ENCODE results near the gene DEPP1.
A peak's percentile ranks its signal among the peaks of the same experiment; 100 is the strongest.

The DEPP1 gene

DNA sequence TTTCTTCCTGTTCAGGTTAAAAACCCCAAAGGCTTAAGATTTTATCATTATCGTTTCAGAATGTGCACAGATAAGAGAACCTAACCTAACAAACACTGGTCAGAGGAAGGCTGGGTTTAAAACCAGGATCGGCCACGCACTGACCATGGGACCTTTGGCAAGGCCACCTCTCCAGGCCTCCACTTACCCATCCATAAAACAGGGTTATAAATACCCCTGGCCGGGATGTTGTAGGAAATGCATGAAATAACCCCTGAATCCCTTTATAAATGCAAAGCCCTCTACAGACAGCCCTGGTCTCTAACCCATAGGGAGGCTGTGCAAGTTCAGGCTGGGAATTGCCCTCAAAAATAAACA lies 418 bp downstream of the DEPP1 start:
- H3K4me3 ChIP-seq (ENCODE audit: low read length) = peak overlapping the region; percentile 33
- no peak for TF ChIP-seq CTCF (conservative IDR thresholded peaks at IDR 0.05; ENCODE audit: low read depth, low read length)

GRCh38 chr10:44977287-44978212 lies 1.1 kb downstream of the DEPP1 start:
- no peak for DNase-seq (ENCODE audit: low read depth)
- no peak for TF ChIP-seq CTCF (conservative IDR thresholded peaks at IDR 0.05; ENCODE audit: low read depth, low read length)
- peak overlapping the region; percentile 33 for H3K4me3 ChIP-seq (ENCODE audit: low read length)

More for the DNA sequence above, 418 bp downstream of the DEPP1 start:
- DNase-seq (ENCODE audit: low read depth) = no peak

- H3K4me3 ChIP-seq (ENCODE audit: low read length) = no peak overlapping the region
- no peak for TF ChIP-seq CTCF (conservative IDR thresholded peaks at IDR 0.05; ENCODE audit: low read depth, low read length)
- no peak for DNase-seq (ENCODE audit: low read depth)
Measured at GRCh38 chr10:44976352-44977198, 2.0 kb downstream of the DEPP1 start.

DNA sequence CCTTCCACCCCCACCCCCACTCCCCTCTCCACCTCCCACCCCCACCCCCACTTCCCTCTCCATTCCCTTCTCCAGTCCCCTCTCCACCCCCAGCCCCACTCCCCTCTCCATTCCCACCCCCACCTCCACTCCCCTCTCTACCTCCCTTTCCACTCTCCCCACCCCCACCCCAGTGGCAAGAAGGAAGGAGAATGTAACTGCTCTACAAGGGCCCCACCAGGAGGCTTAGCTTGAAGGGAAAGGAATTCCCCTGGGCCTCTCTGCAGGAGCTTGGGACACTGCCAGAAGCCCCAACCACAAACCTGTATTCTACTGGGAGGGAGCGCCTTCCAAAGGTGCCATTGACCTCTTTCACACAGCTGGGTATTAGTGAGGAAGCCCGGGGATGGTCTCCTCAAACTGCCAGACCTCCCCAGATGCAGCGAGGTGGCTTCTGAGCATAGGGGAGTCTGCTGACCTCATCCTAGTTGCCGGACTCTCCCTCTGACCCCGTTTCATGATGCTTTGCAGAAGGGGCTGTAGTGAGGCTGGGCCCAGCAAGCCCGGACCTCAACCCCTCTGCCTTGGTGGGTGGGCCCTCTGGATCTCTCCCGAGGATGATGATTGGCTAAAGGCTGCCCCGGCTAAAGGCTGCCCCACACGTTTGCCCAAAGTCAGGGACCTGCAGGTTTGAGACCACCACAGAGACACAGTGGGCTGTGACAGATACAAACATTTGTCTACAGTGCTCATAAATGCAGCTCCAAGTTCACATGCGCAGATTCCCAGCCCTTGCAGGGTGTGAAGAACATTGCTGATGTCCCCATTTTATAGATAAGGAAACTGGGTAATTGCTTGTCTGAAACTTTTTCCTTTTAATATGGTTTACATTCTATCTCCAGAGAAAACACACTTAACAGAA lies 2.9 kb downstream of the DEPP1 start:
- DNase-seq (ENCODE audit: low read depth) = peak; percentile 77
- H3K4me3 ChIP-seq (ENCODE audit: low read length) = no peak overlapping the region
- no peak for TF ChIP-seq CTCF (conservative IDR thresholded peaks at IDR 0.05; ENCODE audit: low read depth, low read length)

- DNase-seq (ENCODE audit: low read depth) = no peak
- peak overlapping the region; percentile 42 for H3K4me3 ChIP-seq (ENCODE audit: low read length)
- peak; percentile 72 for TF ChIP-seq CTCF (conservative IDR thresholded peaks at IDR 0.05; ENCODE audit: low read depth, low read length)
Measured at GRCh38 chr10:44974628-44975430, 3.8 kb downstream of the DEPP1 start.

DNA sequence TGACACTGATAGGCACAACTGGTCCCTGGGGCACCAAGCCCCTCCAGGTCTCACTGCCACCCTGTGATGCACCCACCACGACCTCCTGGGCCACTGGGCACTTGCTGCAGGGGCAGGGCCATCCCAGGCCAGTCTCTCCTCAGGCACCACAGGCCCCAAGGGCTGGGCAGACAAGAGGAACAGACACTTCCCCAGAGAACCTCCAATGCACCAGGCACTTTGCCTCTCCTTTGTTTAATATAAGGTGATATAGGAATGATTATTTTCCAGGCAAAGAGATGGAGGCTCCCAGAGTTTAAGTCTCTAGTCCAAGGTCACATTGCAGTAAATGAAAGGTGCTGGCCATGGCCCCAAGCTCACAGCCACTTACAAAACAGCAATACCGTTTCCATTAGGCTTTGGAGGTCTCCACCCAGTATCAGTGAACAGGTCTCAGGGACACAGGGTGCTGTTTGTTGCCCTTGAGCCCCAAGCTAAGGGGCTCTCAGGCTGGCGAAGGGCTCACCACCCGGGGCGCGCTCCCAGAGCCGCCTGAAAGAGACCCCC lies 4.5 kb downstream of the DEPP1 start:
- DNase-seq (ENCODE audit: low read depth) = no peak
- no peak for TF ChIP-seq CTCF (conservative IDR thresholded peaks at IDR 0.05; ENCODE audit: low read depth, low read length)
- peak overlapping the region; percentile 38 for H3K4me3 ChIP-seq (ENCODE audit: low read length)

Data from retinal pigment epithelial cell (primary cell).